HG02763 (cell line): ENCODE results near the gene COX11.

Experiments
- ATAC-seq: cut with Tn5 transposase; IDR thresholded peaks from one replicate; pipeline ENCODE4 v1.9.1; 2021; ENCODE audit warnings: mild to moderate bottlenecking, moderate library complexity; ENCODE audit not compliant: unreplicated experiment

The COX11 gene

GRCh38 chr17:54968262-54968987 lies at the start of gene COX11, which contains the start of gene STXBP4:
Gene COX11 (minus strand): TSS chr17:54968654. CDS start chr17:54968646, 8 bp downstream.
Gene STXBP4 (plus strand): TSS chr17:54968765. CDS start chr17:54986220, 17,455 bp downstream.
- peak; percentile 88 for ATAC-seq

- no peak for ATAC-seq
Observed at GRCh38 chr17:55005520-55005919, 37.1 kb upstream of the COX11 start.

GRCh38 chr17:55004484-55004883 lies 36.0 kb upstream of the COX11 start:
- no peak for ATAC-seq

- ATAC-seq = no peak
Observed at GRCh38 chr17:55002458-55002857, 34.0 kb upstream of the COX11 start.

- ATAC-seq = no peak
Observed at GRCh38 chr17:54996441-54996840, 28.0 kb upstream of the COX11 start.

- ATAC-seq = peak; percentile 44
Observed at GRCh38 chr17:54992797-54993639, 24.6 kb upstream of the COX11 start.

- no peak for ATAC-seq
Observed at GRCh38 chr17:54991567-54991966, 23.1 kb upstream of the COX11 start.

GRCh38 chr17:54990118-54990517 lies 21.7 kb upstream of the COX11 start:
- ATAC-seq = no peak

GRCh38 chr17:54985476-54985875 lies 17.0 kb upstream of the COX11 start:
- no peak for ATAC-seq

- ATAC-seq = no peak
Observed at GRCh38 chr17:54983260-54983659, 14.8 kb upstream of the COX11 start.

- no peak for ATAC-seq
Observed at GRCh38 chr17:54982399-54982798, 13.9 kb upstream of the COX11 start.

GRCh38 chr17:54980375-54980774 lies 11.9 kb upstream of the COX11 start:
- ATAC-seq = no peak

- ATAC-seq = no peak
Observed at GRCh38 chr17:54979657-54980056, 11.2 kb upstream of the COX11 start.

- no peak for ATAC-seq
Observed at GRCh38 chr17:54977744-54978143, 9.3 kb upstream of the COX11 start.

GRCh38 chr17:54976316-54976715 lies 7.9 kb upstream of the COX11 start:
- no peak for ATAC-seq

GRCh38 chr17:54974759-54975158 lies 6.3 kb upstream of the COX11 start:
- ATAC-seq = no peak

GRCh38 chr17:54972406-54973138 lies 4.1 kb upstream of the COX11 start:
- no peak for ATAC-seq

GRCh38 chr17:54971901-54972300 lies 3.4 kb upstream of the COX11 start:
- ATAC-seq = no peak

GRCh38 chr17:54971147-54971546 lies 2.7 kb upstream of the COX11 start:
- no peak for ATAC-seq

- no peak for ATAC-seq
Observed at GRCh38 chr17:54969658-54970572, 1.5 kb upstream of the COX11 start.
